Transverse colon (tissue), 4 donors: ENCODE measurements around the gene ERICH6B.

Source experiments
- CTCF ChIP-seq, 5 experiments: fragments of 200-600 bp in 3 of 5; fragments of 450-650 bp in 2 of 5; sonication (generic) in 3 of 5; IDR thresholded peaks; 1 replicate in 2 of 5; 2 replicates in 3 of 5; pipeline ENCODE4 v1.5.1; 2016 to 2017; ENCODE audit warnings: antibody characterized with exemption in 5 of 5, inconsistent platforms in 3 of 5, mild to moderate bottlenecking in 2 of 5, moderate library complexity in 1 of 5
- POLR2AphosphoS5 ChIP-seq, 3 donors: sonication (generic); formaldehyde crosslinking; IDR thresholded peaks; one replicate each; pipeline ENCODE4 v1.6.1; 2016; ENCODE audit warnings: antibody characterized with exemption in 3 of 3

DNA sequence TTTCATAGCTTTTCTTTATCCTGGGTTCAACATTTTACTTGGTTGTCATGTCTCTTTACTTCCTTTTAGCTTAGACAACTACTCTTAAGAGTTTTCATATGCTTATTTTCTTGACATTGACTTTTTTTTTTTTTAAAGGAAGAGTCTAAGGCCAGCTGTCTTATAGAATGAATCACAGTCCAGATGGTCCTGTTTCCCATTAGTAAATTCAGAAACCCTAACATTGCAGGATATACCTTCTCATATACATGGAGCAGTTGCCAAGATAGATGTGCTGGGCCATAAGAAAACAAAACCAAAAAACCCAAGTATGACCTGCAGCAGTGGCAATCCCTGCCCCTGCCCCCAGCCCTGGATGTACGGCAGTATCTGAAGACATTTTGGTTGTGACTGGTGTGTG lies 78.0 kb downstream of the ERICH6B start:
- TF ChIP-seq POLR2AphosphoS5 (IDR thresholded peaks at IDR 0.05), result no peak
- TF ChIP-seq CTCF (IDR thresholded peaks at IDR 0.05), result no peak
